NCI-H1048 (cell line): ENCODE data around the gene RER1.

ENCODE experiments used
- DNase-seq: peaks from one replicate; lab custom pipeline; 2025; lab: John Stamatoyannopoulos, UW

The RER1 gene

GRCh38 chr1:2445823-2446215, 54.2 kb downstream of the RER1 start:
- DNase-seq: no peak

GRCh38 chr1:2446394-2446793, 54.8 kb downstream of the RER1 start:
- no peak for DNase-seq

GRCh38 chr1:2446861-2447260, 55.2 kb downstream of the RER1 start:
- no peak for DNase-seq

- DNase-seq: no peak
Observed at GRCh38 chr1:2447276-2448097, 55.8 kb downstream of the RER1 start.

- DNase-seq: no peak
Observed at GRCh38 chr1:2448098-2448445, 56.4 kb downstream of the RER1 start.

GRCh38 chr1:2449636-2450454, 58.2 kb downstream of the RER1 start:
- no peak for DNase-seq

- DNase-seq: no peak
Observed at GRCh38 chr1:2451741-2452140, 60.1 kb downstream of the RER1 start.

- no peak for DNase-seq
Observed at GRCh38 chr1:2452201-2452931, 60.7 kb downstream of the RER1 start.

- DNase-seq: no peak
Observed at GRCh38 chr1:2452932-2453315, 61.3 kb downstream of the RER1 start.

GRCh38 chr1:2454227-2454626, 62.6 kb downstream of the RER1 start:
- no peak for DNase-seq
